BLaER1 treated with 17β-estradiol and CSF1 and Interleukin-3, amounts not matched to agents 10 nM and 100 nM (cell line): ENCODE results near the gene FECH.

Experiments
- H3K27ac ChIP-seq, 11 experiments: shearing (Covaris generic); formaldehyde crosslinking; 2 replicates each; pipeline ENCODE4 v1.8.1; 2022
- H3K27me3 ChIP-seq, 11 experiments: shearing (Covaris generic); formaldehyde crosslinking; 2 replicates each; pipeline ENCODE4 v1.8.1; 2022
- H3K36me3 ChIP-seq, 11 experiments: shearing (Covaris generic); formaldehyde crosslinking; 2 replicates each; pipeline ENCODE4 v1.8.1; 2022
- H3K4me1 ChIP-seq, 10 experiments: shearing (Covaris generic); formaldehyde crosslinking; 2 replicates each; pipeline ENCODE4 v1.8.1; 2022
- H3K4me2 ChIP-seq, 11 experiments: shearing (Covaris generic); formaldehyde crosslinking; 2 replicates each; pipeline ENCODE4 v1.8.1; 2022
- H3K4me3 ChIP-seq, 10 experiments: shearing (Covaris generic); formaldehyde crosslinking; 2 replicates each; pipeline ENCODE4 v1.8.1; 2022
- H3K9ac ChIP-seq, 11 experiments: shearing (Covaris generic); formaldehyde crosslinking; 2 replicates each; pipeline ENCODE4 v1.8.1; 2022
- H3K9me3 ChIP-seq, 11 experiments: shearing (Covaris generic); formaldehyde crosslinking; replicated peaks in 1 of 11; 2 replicates each; pipeline ENCODE4 v1.8.1; 2022
- H4K20me1 ChIP-seq, 11 experiments: shearing (Covaris generic); formaldehyde crosslinking; 2 replicates each; pipeline ENCODE4 v1.8.1; 2022
- Cebpa-rat ChIP-seq, 11 experiments: shearing (Covaris generic); IDR thresholded peaks; 2 replicates each; pipeline ENCODE4 v1.8.1; 2022

Gene FECH

DNA sequence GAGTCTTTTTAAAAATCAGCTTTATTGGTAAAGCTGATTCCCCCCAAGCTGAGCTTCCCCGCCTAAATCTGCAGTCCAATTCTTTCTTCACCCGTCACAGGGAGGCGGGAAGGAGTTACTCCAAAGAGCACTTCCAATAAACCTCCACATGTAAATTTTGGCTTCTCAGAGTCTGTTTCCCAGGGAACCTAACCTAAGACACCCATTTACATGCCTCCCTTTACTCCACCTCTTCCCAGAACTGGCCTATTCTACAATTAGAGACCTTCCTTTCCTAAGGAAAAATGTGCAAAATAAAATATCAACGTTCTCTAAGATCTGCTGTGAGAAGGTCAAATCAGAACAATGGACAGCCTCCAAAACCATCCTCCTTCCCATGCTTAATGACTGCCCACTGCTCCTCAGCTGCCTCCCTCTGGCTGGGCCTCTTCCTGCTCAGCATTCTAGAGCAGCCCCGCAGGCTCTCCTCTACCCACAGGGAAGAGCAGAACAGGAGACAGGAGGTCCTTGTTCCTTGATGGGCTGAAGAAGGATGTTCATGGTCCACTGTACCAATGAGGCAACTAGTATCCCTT lies 87.7 kb downstream of the FECH start:
- no peak overlapping the region for H3K9ac ChIP-seq
- H3K4me1 ChIP-seq: no peaks in the 10 kb centered on the region
- H3K27ac ChIP-seq: no peak overlapping the region
- H3K27me3 ChIP-seq: no peaks in the 10 kb centered on the region
- H3K9me3 ChIP-seq: no peaks in the 10 kb centered on the region; a peak in 1 of 22 replicates
- H3K4me2 ChIP-seq: no peak overlapping the region
- H3K4me3 ChIP-seq: no peak overlapping the region
- no peak for TF ChIP-seq Cebpa-rat (IDR thresholded peaks at IDR 0.05)
- H4K20me1 ChIP-seq: no peaks in the 10 kb centered on the region
- H3K36me3 ChIP-seq: no peaks in the 10 kb centered on the region
